ENCODE measurements around the gene SNRNP27. TPM values are rescaled to one million over a fixed set of nuclear protein-coding genes. Genes with fewer than 3 reads are reported as not detected.
"Not testable (repeated sequence)": the region's sequence is repeated elsewhere in the genome, so short reads cannot be mapped to it uniquely, and the experiment has no call there.

Gene SNRNP27
- total RNA-seq, 2 experiments from 2014 or later, result 54.3 to 57.9 TPM

- Mint-ChIP-seq H3K36me3 (ENCODE audit: low read depth) (no peaks in the 10 kb centered on the region), H3K4me1 (ENCODE audit: low read depth) (peaks cover 7% of the 10 kb centered on the region), H3K4me3 (no peak overlapping the region), H3K9me3 (no peaks in the 10 kb centered on the region), H3K27me3 (no peaks in the 10 kb centered on the region), H3K27ac (no peak overlapping the region)
- no peak for DNase-seq
- ATAC-seq, result no peak
- ChIA-PET CTCF (interaction anchor here (1.0 kb wide), 1 partner anchor 72 kb away, joined by 3 read pairs; no protein-coding TSS in a partner anchor), POLR2A (interaction anchor here (0.7 to 1.6 kb wide), 2 partner anchors 26 to 255 kb away, joined by 3 to 5 read pairs; no protein-coding TSS in a partner anchor)
- intact Hi-C loops (cut with micrococcal nuclease), result no loop called here
- TF ChIP-seq, protein P1, sequence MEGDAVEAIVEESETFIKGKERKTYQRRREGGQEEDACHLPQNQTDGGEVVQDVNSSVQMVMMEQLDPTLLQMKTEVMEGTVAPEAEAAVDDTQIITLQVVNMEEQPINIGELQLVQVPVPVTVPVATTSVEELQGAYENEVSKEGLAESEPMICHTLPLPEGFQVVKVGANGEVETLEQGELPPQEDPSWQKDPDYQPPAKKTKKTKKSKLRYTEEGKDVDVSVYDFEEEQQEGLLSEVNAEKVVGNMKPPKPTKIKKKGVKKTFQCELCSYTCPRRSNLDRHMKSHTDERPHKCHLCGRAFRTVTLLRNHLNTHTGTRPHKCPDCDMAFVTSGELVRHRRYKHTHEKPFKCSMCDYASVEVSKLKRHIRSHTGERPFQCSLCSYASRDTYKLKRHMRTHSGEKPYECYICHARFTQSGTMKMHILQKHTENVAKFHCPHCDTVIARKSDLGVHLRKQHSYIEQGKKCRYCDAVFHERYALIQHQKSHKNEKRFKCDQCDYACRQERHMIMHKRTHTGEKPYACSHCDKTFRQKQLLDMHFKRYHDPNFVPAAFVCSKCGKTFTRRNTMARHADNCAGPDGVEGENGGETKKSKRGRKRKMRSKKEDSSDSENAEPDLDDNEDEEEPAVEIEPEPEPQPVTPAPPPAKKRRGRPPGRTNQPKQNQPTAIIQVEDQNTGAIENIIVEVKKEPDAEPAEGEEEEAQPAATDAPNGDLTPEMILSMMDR (IDR thresholded peaks at IDR 0.05), result no peak
Observed at GRCh38 chr2:69888451-69888850, 5.3 kb upstream of the SNRNP27 start.

- no peak for DNase-seq
- POLR2A ChIA-PET, result interaction anchor here (0.7 to 1.6 kb wide), 2 partner anchors 25 to 254 kb away, joined by 3 to 5 read pairs; no protein-coding TSS in a partner anchor
- ATAC-seq, result no peak
- peaks cover 2% of the 10 kb centered on the region for H3K36me3 Mint-ChIP-seq (ENCODE audit: low read depth)
- TF ChIP-seq, protein P1 (IDR thresholded peaks at IDR 0.05), result no peak
- H3K27ac Mint-ChIP-seq, result no peak overlapping the region
- CTCF ChIA-PET, result interaction anchor here (0.6 to 1.0 kb wide), 2 partner anchors 72 to 181 kb away, joined by 3 read pairs; no protein-coding TSS in a partner anchor
- H3K27me3 Mint-ChIP-seq, result no peaks in the 10 kb centered on the region
- peaks cover 9% of the 10 kb centered on the region for H3K4me1 Mint-ChIP-seq (ENCODE audit: low read depth)
- intact Hi-C loops (cut with micrococcal nuclease), result no loop called here
- H3K9me3 Mint-ChIP-seq, result no peaks in the 10 kb centered on the region
- H3K4me3 Mint-ChIP-seq, result no peak overlapping the region
Observed at GRCh38 chr2:69889302-69889701, 4.5 kb upstream of the SNRNP27 start.

DNA sequence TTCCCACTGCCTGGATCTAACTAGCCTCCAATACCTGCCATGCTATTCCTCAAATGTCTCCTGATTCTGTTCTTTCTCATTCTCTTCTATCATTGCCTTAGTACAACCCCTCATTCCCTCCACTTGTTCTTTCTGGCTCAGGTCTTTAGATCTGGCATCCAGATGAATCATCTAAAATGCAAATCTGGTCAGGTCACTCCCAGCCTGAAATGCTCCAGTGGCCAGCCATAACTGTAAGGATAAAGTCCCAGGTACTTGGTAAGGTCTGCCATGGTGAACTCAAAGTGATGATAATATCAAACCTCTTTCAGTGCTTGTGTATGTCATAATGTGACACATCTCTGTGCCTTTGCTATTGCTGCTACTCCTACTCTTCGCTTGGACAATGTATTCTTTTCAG, 2.9 kb upstream of the SNRNP27 start:
- POLR2A ChIA-PET, result no interaction called here
- DNase-seq (no peak), ATAC-seq (no peak)
- Mint-ChIP-seq H3K4me3 (no peak overlapping the region), H3K9me3 (no peaks in the 10 kb centered on the region), H3K27ac (no peak overlapping the region), H3K36me3 (ENCODE audit: low read depth) (peaks cover 9% of the 10 kb centered on the region), H3K27me3 (no peaks in the 10 kb centered on the region), H3K4me1 (ENCODE audit: low read depth) (peaks cover 19% of the 10 kb centered on the region)
- CTCF ChIA-PET, result interaction anchor here (1.1 kb wide), 1 partner anchor 8 kb away, joined by 3 read pairs; no protein-coding TSS in a partner anchor
- intact Hi-C loops (cut with micrococcal nuclease), result no loop called here
- TF ChIP-seq, protein P1 (IDR thresholded peaks at IDR 0.05), result no peak

DNA sequence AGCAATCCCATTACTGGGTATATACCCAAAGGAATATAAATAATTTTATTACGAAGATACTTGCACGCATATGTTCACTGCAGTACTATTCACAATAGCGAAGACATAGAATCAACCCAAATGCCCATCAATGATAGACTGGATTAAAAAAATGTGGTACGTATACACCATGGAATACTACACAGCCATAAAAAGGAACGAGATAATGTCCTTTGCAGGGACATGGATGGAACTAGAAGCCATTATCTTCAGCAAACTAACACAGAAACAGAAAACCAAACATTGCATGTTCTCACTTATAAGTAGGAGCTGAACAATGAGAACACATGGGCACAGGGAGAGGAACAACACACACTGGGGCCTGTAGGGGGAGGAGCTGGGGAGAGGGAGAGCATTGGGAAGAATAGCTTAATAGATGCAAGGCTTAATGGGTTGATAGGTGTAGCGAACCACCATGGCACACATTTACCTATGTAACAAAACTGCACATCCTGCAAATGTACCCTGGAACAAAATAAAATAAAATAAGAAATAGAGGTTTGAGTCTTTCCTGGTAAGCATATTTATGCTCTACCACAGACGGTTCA, 825 bp upstream of the SNRNP27 start:
- H3K27ac Mint-ChIP-seq, result peak overlapping the region; percentile 98
- peaks cover 18% of the 10 kb centered on the region for H3K36me3 Mint-ChIP-seq (ENCODE audit: low read depth)
- H3K4me3 Mint-ChIP-seq, result peak overlapping the region; percentile 99
- DNase-seq; H3K27me3 Mint-ChIP-seq; intact Hi-C loops (cut with micrococcal nuclease); ATAC-seq; H3K9me3 Mint-ChIP-seq: not testable (repeated sequence)
- H3K4me1 Mint-ChIP-seq (ENCODE audit: low read depth), result peaks cover 29% of the 10 kb centered on the region
- ChIA-PET CTCF (interaction anchor here (1.0 to 5.5 kb wide), 5 partner anchors 9 to 178 kb away, joined by 3 to 42 read pairs (median 5); partner anchors contain the start of gene MXD1), POLR2A (interaction anchor here (0.6 to 4.4 kb wide), 10 partner anchors 10 to 1185 kb away, joined by 3 to 29 read pairs (median 4); partner anchors contain the start of genes MXD1 and SNRPG)

GRCh38 chr2:69894737-69895136, 981 bp downstream of the SNRNP27 start:
- Mint-ChIP-seq H3K4me3 (peak overlapping the region; percentile 99), H3K36me3 (ENCODE audit: low read depth) (peaks cover 27% of the 10 kb centered on the region), H3K4me1 (ENCODE audit: low read depth) (peaks cover 34% of the 10 kb centered on the region), H3K27ac (peak overlapping the region; percentile 98)
- CTCF ChIA-PET, result interaction anchor here (1.7 to 5.5 kb wide), 2 partner anchors 17 to 170 kb away, joined by 14 to 42 read pairs; partner anchors contain the start of gene MXD1
- H3K9me3 Mint-ChIP-seq; intact Hi-C loops (cut with micrococcal nuclease); ATAC-seq; H3K27me3 Mint-ChIP-seq; DNase-seq: not testable (repeated sequence)
- POLR2A ChIA-PET, result interaction anchor here (2.1 to 4.4 kb wide), 2 partner anchors 12 to 19 kb away, joined by 4 to 29 read pairs; partner anchors contain the start of gene MXD1

All from activated CD8-positive, alpha-beta T cell treated with anti-CD3 and anti-CD28 coated beads for 36 hours (primary cell).